ENCODE results near the gene SLC6A8.
"Not testable (repeated sequence)": the region's sequence is repeated elsewhere in the genome, so short reads cannot be mapped to it uniquely, and the experiment has no call there.

SLC6A8 gene

DNA sequence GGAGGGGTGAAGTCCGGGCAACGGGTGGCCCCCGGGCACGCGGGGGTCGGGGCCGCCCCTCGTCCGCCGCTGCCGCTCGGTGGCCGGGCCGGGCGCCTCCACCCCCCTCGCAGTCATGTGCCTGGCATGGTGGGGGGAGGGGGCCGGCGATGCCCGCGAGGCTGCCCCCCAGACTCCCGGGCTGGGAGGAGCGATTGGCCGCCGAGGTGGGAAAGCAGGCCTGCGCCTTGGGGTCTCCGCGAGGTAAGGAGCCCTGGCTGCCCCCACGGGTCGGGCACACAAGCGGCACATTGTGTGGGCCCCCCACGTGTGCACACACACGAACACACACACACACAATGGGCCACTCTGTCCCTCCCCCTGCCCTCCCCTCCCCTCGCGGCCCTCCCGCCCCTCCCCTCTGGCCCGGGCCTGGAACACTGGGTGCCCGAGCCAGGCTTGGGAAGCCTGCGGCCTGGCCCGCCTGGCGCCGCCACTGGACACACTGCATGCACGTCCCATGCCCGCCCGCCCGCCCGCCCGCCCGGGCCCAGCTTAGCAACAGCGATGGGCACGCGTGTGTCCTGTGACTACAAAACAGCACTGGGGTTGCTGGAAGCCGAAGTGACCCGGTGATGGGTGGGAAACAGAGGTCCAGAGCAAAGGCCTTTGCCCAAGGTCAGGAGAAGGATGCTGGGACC is 1.3 kb downstream of the SLC6A8 start:
- TF ChIP-seq, protein P1, sequence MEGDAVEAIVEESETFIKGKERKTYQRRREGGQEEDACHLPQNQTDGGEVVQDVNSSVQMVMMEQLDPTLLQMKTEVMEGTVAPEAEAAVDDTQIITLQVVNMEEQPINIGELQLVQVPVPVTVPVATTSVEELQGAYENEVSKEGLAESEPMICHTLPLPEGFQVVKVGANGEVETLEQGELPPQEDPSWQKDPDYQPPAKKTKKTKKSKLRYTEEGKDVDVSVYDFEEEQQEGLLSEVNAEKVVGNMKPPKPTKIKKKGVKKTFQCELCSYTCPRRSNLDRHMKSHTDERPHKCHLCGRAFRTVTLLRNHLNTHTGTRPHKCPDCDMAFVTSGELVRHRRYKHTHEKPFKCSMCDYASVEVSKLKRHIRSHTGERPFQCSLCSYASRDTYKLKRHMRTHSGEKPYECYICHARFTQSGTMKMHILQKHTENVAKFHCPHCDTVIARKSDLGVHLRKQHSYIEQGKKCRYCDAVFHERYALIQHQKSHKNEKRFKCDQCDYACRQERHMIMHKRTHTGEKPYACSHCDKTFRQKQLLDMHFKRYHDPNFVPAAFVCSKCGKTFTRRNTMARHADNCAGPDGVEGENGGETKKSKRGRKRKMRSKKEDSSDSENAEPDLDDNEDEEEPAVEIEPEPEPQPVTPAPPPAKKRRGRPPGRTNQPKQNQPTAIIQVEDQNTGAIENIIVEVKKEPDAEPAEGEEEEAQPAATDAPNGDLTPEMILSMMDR (IDR thresholded peaks at IDR 0.05; ENCODE audit: insufficient read depth, low read length, missing control alignments) = no peak
- CTCF ChIA-PET = no interaction called here
- POLR2A ChIA-PET = no interaction called here
- no peak for DNase-seq (ENCODE audit: low read depth, low spot score)
- peak overlapping the region; percentile 58 for H3K4me3 ChIP-seq (ENCODE audit: low read depth, low read length)

DNA sequence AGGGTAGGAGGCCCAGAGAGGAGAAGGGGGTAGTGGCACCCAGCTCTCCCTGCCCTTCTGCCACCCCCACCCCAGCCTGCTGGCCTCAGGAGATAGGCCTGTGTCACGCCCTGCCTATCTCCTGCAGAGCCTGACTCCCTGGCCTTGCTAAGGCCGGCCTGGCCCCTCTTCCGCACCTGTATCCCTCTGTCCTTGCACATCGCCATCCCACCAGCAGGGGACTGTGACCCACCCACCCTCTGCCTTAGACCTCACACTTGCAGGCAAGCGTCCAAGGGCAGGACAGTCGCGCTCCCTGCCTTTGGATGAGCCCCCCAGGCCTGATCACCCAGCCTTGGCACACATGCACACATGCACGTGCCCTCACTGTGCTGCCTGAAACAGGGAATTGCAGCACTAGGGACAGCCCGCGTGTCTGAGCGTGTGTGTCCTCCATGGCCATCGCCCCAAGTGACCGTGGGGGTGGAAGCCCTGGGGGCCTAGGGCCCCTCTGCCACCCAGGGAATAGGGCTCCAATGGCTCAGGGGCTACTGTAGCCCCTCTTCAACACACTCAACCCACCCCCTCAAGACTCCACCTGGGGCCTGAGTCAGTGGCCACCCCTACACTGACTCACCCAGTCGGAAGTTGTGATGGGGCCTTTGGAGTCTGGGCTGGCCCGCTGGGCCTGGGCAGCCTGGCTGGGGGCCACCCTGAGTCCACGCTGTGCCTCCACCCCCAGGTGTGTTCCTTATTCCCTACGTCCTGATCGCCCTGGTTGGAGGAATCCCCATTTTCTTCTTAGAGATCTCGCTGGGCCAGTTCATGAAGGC is 2.1 kb downstream of the SLC6A8 start:
- no peak for DNase-seq (ENCODE audit: low read depth, low spot score)
- TF ChIP-seq, protein P1 (IDR thresholded peaks at IDR 0.05; ENCODE audit: insufficient read depth, low read length, missing control alignments) = no peak
- CTCF ChIA-PET = no interaction called here
- POLR2A ChIA-PET = no interaction called here
- H3K4me3 ChIP-seq (ENCODE audit: low read depth, low read length) = peak overlapping the region; percentile 58

DNA sequence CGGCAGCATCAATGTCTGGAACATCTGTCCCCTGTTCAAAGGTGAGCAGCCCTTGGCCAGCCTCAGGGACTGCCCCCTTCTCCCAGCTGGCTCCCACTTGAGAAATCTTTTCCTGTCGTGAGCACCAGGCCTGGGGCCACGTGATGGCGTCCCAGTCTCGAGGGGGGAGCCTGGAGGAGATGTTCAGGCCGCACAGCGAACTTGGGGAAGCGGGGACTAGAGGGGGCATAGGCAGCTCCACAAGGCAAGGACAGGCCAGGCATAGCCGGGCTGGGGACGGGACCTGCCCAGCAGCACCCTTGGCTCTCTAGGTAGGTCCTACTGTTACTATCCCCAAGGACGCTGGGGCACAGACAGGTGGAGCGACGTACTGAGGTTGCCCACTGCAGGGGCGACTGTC is 2.7 kb downstream of the SLC6A8 start:
- ChIA-PET POLR2A (no interaction called here), CTCF (no interaction called here)
- no peak overlapping the region for H3K4me3 ChIP-seq (ENCODE audit: low read depth, low read length)
- no peak for DNase-seq (ENCODE audit: low read depth, low spot score)
- TF ChIP-seq, protein P1 (IDR thresholded peaks at IDR 0.05; ENCODE audit: insufficient read depth, low read length, missing control alignments) = no peak

DNA sequence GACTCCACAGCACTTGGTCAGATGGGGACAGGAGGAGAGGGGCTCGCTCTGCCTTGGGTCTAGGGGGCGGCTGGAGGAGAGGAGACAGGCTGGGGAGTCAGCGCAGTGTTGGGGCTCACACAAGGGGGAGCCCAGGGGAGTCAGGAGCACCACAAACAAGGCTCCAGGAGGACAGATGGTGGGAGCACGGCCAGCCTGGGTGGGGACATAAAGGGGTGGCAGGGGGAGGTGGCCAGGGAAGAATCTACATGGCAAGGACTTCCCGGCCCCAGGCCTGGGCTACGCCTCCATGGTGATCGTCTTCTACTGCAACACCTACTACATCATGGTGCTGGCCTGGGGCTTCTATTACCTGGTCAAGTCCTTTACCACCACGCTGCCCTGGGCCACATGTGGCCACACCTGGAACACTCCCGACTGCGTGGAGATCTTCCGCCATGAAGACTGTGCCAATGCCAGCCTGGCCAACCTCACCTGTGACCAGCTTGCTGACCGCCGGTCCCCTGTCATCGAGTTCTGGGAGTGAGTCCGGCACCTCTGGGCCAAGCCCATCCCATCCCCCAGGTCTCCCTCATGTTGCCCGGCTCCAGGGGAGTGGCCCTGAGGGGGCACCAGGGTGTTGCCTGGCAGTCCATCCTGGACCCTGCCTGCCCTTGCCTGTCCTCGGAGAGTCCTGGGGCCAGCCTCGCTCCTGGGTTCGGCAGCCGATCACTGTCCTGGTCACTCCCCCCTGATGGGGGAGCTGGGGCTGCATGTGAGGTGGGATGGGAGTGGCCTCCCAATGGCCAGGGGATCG is 3.5 kb downstream of the SLC6A8 start:
- POLR2A ChIA-PET; H3K4me3 ChIP-seq (ENCODE audit: low read depth, low read length); DNase-seq (ENCODE audit: low read depth, low spot score); CTCF ChIA-PET: not testable (repeated sequence)

DNA sequence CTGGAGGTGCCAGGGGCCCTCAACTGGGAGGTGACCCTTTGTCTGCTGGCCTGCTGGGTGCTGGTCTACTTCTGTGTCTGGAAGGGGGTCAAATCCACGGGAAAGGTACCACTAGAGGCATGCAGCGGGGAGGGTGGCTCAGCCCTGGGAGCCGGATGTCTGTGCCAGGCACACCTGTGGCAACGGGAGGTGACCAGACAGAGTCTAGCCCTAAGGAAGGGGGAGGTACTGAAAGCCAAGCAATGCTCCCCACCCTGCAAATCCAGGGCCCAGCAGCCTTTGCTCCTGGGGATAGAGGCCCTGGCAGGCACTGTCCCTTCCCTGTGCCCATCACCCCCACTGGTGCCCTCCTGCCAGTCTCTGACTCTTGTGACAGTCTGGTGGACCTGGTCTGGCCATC is 4.3 kb downstream of the SLC6A8 start:
- no peak overlapping the region for H3K4me3 ChIP-seq (ENCODE audit: low read depth, low read length)
- POLR2A ChIA-PET = no interaction called here
- TF ChIP-seq, protein P1 (IDR thresholded peaks at IDR 0.05; ENCODE audit: insufficient read depth, low read length, missing control alignments) = no peak
- DNase-seq (ENCODE audit: low read depth, low spot score) = no peak
- CTCF ChIA-PET = no interaction called here

DNA sequence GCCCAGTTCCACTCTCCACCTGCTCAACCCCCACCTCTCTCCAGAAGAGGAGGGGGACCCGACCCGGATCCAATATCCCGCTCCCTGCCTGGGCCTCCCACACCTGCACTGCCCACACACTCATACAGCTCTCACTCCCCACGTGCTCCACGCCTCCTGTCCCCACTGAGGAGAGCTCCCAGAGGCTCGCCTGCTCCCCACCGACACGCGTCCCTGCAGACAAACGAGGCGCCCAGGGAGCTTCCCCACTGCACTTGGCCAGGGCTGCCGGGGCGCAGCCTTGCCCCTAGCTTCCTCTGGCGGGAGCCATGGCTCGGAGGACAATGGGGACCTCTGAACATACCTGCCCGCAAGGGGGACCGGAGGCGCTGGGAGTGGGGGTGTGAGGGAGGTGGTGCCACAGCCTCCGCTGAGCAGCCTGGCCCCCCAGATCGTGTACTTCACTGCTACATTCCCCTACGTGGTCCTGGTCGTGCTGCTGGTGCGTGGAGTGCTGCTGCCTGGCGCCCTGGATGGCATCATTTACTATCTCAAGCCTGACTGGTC is 5.0 kb downstream of the SLC6A8 start:
- no peak overlapping the region for H3K4me3 ChIP-seq (ENCODE audit: low read depth, low read length)
- no peak for DNase-seq (ENCODE audit: low read depth, low spot score)
- ChIA-PET POLR2A (no interaction called here), CTCF (no interaction called here)
- TF ChIP-seq, protein P1 (IDR thresholded peaks at IDR 0.05; ENCODE audit: insufficient read depth, low read length, missing control alignments) = no peak
